Cardiac fibroblast (primary cell): ENCODE data around the gene IL27RA.

Source experiments
- DNase-seq, 2 donors: peaks; one replicate each; pipeline versions ENCODE4 v3.0.0 to v3.0.0-alpha.2; 2010; ENCODE audit warnings: low read depth in 2 of 2
- H3K4me3 ChIP-seq, 2 donors: replicated peaks in 1 of 2; 1 replicate in 1 of 2; 2 replicates in 1 of 2; pipeline ENCODE4 v1.5.1; 2011; ENCODE audit warnings: low read depth in 2 of 2, low read length in 2 of 2, mild to moderate bottlenecking in 2 of 2, moderate library complexity in 1 of 2
- CTCF ChIP-seq: IDR thresholded peaks from one replicate; pipeline ENCODE4 v1.5.1; 2011; ENCODE audit warnings: low read depth, mild to moderate bottlenecking, low read length, inconsistent platforms

IL27RA gene

DNA sequence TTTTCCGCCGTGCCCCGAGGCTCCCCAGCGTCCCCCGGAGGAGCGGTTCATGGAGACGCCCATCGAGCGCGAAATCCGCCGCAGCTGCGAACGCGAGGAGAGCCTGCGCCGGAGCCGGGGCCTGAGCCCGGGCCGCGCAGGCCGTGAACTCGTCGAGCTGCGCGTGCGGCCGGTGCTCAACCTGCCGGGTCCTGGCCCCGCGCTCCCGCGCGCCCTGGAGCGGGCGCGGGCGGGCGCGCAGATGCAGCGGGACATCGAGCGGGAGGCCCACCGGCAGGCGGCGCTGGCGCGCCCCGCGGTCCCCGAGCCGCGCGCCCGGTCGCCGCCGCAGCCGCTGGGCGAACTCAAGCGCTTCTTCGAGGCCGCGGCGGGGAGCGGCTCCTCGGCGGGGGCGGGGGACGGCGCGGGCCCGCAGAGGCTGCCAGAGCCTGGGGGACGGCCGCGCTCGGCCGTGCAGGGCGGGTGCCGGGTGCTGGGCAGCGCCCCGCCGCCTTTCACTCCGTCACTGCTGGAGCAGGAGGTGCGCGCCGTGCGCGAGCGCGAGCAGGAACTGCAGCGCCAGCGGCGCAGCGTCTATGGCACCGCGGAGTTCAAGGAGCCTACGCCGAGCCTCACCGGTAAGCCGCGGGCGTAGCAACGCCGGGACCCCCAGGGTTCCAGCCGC, 41.8 kb downstream of the IL27RA start:
- DNase-seq, result peak; percentile 78 to 79
- TF ChIP-seq CTCF, result peak; percentile 1
- H3K4me3 ChIP-seq, result peak overlapping the region; percentile 62 to 67

- no peak for DNase-seq
- no peak for TF ChIP-seq CTCF
- H3K4me3 ChIP-seq, result peak overlapping the region; percentile 62 to 67
Observed at GRCh38 chr19:14073925-14074838, 42.6 kb downstream of the IL27RA start.

DNA sequence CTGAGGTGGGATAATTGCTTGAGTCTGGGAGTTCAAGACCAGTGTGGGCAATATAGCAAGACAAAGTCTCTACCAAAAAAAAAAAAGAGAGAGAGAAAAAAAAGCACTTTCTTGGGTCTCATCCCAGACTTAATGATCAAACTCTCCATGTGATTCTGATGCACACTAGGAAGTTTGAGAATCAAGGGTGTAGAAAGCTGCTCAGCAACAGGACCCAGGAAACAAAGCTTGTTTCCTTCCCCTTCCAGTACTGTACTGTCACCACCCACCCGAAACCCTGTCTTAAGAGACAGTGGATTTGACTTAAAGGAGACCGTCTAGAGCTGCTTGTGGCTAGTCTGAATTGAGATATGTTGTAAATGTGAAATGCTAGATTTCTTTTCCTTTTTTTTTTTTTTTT, 46.8 kb downstream of the IL27RA start:
- no peak overlapping the region for H3K4me3 ChIP-seq
- TF ChIP-seq CTCF, result no peak
- peak in 1 of 2 donors; percentile 29 for DNase-seq

GRCh38 chr19:14080887-14081796, 49.6 kb downstream of the IL27RA start:
- DNase-seq, result peak; percentile 100
- H3K4me3 ChIP-seq, result peak overlapping the region; percentile 66 to 77
- no peak for TF ChIP-seq CTCF

DNA sequence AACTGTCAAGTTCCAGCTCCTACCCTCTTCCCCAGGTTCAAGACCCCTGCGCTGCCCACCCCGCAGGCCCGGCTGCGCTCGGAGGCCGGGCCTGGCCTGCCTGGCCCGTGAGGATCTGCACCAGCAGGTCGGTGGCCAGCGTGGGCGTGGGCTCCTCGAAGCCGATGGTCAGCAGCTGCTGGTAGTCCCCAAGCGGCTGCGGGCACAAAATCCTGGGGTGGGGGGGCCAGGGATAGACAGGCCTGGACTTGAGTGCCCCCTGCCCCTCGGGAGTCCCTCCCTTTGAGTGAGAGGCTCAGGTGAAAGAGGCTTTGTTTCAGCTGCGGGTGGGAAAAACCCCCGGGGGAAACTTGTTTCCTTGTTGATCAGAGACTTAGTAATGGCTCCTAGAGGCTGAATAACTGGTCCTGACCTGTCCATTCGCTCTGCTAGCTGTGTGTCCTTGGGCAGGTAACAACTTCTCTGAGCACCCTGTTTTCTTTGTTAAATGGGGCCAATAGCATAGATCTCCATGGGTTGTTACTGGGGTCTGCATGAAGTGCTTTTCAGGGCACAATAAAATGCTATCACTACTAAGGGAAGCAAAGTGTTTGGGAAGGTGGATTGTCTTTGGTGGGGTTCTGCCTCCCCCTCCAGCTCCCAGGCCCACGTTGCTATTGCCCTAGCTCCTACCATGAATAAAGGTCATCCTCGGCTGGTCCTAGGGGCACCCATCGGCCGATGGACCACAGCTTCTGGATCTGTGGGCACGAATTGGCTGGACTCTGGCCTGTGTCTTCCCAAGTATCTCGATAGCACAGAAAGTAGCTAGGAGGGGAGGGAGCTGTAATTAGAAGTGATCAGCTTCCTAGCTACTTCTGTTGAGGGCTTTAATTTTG, 50.5 kb downstream of the IL27RA start:
- peak overlapping the region; percentile 66 to 77 for H3K4me3 ChIP-seq
- no peak for DNase-seq
- no peak for TF ChIP-seq CTCF

DNA sequence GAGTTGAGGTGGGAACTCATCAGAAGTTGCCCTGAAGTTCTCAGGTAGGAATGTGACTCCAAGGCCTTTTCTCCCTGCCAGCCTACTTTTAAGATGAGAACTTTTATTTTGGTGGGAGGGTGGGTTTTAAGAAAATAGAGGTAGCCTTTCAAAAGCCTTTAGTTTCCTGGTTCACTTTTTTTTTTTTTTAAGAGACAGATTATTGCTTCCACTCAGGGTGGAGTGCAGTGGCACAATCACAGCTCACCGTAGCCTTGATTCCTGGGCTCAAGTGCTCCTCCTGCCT, 51.1 kb downstream of the IL27RA start:
- no peak overlapping the region for H3K4me3 ChIP-seq
- no peak for DNase-seq

More for the DNA sequence above, 51.1 kb downstream of the IL27RA start:
- no peak for TF ChIP-seq CTCF
